ENCODE measurements around the gene GSK3B.

DNA sequence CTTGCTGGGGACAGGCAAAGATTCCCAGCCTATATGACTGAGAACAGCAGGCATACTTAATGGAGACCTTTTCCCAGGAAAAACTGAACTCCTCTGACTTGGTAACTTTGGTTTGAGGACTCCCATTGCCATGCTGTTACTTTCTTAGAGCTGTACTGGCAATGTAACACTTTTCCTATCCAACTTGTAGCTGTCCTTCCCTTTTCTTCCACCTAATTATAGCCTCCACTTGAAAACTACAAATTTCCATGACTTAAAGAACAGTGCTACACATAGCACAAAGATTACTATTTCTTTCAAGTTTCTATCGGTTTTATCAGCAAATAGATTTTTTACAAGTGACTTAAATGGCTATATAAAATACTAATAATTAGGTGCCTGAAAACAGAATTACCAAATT, 116.9 kb downstream of the GSK3B start:
- TF ChIP-seq, protein P1, sequence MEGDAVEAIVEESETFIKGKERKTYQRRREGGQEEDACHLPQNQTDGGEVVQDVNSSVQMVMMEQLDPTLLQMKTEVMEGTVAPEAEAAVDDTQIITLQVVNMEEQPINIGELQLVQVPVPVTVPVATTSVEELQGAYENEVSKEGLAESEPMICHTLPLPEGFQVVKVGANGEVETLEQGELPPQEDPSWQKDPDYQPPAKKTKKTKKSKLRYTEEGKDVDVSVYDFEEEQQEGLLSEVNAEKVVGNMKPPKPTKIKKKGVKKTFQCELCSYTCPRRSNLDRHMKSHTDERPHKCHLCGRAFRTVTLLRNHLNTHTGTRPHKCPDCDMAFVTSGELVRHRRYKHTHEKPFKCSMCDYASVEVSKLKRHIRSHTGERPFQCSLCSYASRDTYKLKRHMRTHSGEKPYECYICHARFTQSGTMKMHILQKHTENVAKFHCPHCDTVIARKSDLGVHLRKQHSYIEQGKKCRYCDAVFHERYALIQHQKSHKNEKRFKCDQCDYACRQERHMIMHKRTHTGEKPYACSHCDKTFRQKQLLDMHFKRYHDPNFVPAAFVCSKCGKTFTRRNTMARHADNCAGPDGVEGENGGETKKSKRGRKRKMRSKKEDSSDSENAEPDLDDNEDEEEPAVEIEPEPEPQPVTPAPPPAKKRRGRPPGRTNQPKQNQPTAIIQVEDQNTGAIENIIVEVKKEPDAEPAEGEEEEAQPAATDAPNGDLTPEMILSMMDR (conservative IDR thresholded peaks at IDR 0.05; ENCODE audit: low read depth, low read length): no peak
- no peak for TF ChIP-seq EZH2 (IDR thresholded peaks at IDR 0.05; ENCODE audit: borderline replicate concordance, low read depth, low read length, poor library complexity, severe bottlenecking)
